Lower lobe of right lung (tissue), 2 donors: ENCODE results near the gene SPTSSB. TPM values are rescaled to one million over a fixed set of nuclear protein-coding genes. Genes with fewer than 3 reads are reported as not detected.

Experiments used
- ATAC-seq, 2 donors: fragments of 200-7000 bp; cut with Tn5 transposase; one replicate each; pipeline ENCODE4 v1.9.1; 2020 to 2022; ENCODE audit warnings: mild to moderate bottlenecking in 2 of 2, moderate library complexity in 2 of 2
- DNase-seq: peaks from one replicate; pipeline ENCODE4 v3.0.0-alpha.2; 2020
- H3K27ac ChIP-seq: fragments of 200-600 bp; one replicate; pipeline ENCODE4 v1.8.0; 2022
- H3K27me3 ChIP-seq: fragments of 200-600 bp; one replicate; pipeline ENCODE4 v1.8.0; 2022; ENCODE audit warnings: low read depth
- H3K36me3 ChIP-seq: fragments of 200-600 bp; one replicate; pipeline ENCODE4 v1.8.0; 2022; ENCODE audit warnings: mild to moderate bottlenecking
- H3K4me1 ChIP-seq: fragments of 200-600 bp; one replicate; pipeline ENCODE4 v1.8.0; 2022
- H3K4me3 ChIP-seq: fragments of 200-600 bp; one replicate; pipeline ENCODE4 v1.8.0; 2022; ENCODE audit warnings: mild to moderate bottlenecking
- H3K9me3 ChIP-seq: fragments of 200-600 bp; one replicate; pipeline ENCODE4 v1.8.0; 2022
- intact Hi-C: fragments of 100-400 bp; cut with DNase I; formaldehyde crosslinking; loops from one replicate; pipeline ENCODE4 v1.11.0; 2022
- total RNA-seq: library from RNA; stranded (reverse); fragmentation: NEBNext Ultra II Directional; extraction: Animal tissue kit (Norgen Biotek cat#: 25700); gene quantifications from one replicate; pipeline ENCODE4 v1.2.1, GENCODE V29; 2021
- TF ChIP-seq, protein P1 (sequence below): fragments of 200-600 bp; IDR thresholded peaks from one replicate; pipeline ENCODE4 v1.8.0; 2022; ENCODE audit warnings: antibody characterized with exemption, mild to moderate bottlenecking
- donor health status: DM: no; HTN: yes; CAD: no; lungs with severe emphysema.

SPTSSB gene
- total RNA-seq, 1 donor from 2014 or later = not detected

DNA sequence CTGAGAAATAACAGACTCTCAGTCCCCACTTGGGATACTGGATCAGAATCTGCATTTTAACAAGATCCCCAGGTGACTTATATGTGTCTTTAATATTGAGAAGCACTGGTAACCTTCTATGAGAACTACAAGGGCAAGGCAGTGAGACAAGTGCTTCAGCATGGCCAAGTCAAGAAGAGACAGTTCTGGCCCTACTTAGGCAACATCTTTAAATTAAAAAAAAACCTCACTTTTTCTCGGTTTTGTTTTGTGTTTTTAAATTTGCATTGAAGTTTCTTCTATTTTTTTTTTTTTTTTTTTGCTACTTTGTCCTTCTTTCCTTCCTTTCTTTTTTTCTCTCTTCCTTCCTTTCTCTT lies 42.5 kb upstream of the SPTSSB start:
- TF ChIP-seq, protein P1, sequence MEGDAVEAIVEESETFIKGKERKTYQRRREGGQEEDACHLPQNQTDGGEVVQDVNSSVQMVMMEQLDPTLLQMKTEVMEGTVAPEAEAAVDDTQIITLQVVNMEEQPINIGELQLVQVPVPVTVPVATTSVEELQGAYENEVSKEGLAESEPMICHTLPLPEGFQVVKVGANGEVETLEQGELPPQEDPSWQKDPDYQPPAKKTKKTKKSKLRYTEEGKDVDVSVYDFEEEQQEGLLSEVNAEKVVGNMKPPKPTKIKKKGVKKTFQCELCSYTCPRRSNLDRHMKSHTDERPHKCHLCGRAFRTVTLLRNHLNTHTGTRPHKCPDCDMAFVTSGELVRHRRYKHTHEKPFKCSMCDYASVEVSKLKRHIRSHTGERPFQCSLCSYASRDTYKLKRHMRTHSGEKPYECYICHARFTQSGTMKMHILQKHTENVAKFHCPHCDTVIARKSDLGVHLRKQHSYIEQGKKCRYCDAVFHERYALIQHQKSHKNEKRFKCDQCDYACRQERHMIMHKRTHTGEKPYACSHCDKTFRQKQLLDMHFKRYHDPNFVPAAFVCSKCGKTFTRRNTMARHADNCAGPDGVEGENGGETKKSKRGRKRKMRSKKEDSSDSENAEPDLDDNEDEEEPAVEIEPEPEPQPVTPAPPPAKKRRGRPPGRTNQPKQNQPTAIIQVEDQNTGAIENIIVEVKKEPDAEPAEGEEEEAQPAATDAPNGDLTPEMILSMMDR = no peak
- no peak overlapping the region for H3K27ac ChIP-seq

DNA sequence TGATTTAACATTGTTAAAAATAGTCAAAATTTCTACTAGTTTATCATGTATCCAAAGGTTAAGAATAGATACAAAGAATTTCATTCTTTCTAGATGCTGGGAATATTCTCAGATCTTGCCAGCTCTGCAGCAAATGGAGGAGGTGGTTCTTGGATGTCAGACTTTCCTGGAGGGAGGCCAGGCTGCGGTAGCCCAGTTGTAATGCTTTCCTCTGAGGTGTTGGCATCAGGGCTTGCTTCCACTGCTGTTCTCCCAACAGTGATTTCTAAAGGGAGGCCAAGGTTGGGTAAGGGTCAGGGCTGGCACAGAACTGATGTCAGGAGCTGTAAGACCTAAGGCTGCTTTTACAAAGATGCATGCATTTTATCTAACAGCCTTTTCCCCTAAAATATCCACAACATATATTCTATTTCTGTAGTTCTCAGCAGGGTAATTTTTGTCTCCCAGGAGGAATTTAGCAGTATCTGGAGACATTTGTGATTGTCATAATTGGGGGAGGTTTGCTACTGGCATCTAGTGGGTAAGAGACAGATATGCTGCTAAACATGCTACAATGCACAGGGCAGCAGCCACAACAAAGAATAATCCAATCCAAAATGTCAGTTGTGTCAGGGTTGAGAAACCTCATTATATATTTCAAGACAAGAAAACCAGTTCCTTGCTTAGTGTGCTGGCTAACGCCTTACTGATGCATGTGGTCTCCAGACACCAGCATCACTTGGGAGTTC lies 42.0 kb upstream of the SPTSSB start:
- H3K4me3 ChIP-seq = no peak overlapping the region
- ATAC-seq (no peak), DNase-seq (no peak)
- intact Hi-C loops = no loop called here
- no peaks in the 10 kb centered on the region for H3K9me3 ChIP-seq
- TF ChIP-seq, protein P1 = no peak
- peaks cover 11% of the 10 kb centered on the region for H3K4me1 ChIP-seq
- no peaks in the 10 kb centered on the region for H3K36me3 ChIP-seq
- H3K27me3 ChIP-seq = no peaks in the 10 kb centered on the region
- no peak overlapping the region for H3K27ac ChIP-seq

More for the DNA sequence above, 42.5 kb upstream of the SPTSSB start:
- Histone ChIP-seq H3K27me3 (no peaks in the 10 kb centered on the region), H3K36me3 (no peaks in the 10 kb centered on the region), H3K4me3 (no peak overlapping the region), H3K9me3 (no peaks in the 10 kb centered on the region), H3K4me1 (peaks cover 11% of the 10 kb centered on the region)
- ATAC-seq (no peak), DNase-seq (no peak)
- intact Hi-C loops = no loop called here

DNA sequence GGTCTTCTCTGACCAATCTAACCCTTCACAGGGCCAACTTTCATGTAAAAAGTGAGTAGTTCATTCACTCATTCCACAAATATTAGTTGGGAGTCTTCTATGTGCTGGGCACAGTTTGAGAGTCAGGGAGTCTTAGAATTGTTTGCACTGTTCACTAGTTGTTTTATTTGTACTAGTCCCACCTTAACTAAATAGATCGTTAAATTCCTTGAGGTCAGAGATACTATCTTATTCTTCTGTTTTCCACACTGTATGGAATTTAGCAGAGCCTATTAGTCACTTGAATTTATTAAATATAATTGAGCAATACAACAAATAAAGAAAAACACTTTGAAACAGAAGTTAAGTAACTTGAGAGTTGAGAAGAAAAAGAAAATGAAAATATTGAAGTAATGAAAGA lies 40.8 kb upstream of the SPTSSB start:
- H3K4me3 ChIP-seq = no peak overlapping the region
- intact Hi-C loops = no loop called here
- H3K4me1 ChIP-seq = peaks cover 11% of the 10 kb centered on the region
- H3K36me3 ChIP-seq = no peaks in the 10 kb centered on the region
- H3K9me3 ChIP-seq = no peaks in the 10 kb centered on the region
- no peak overlapping the region for H3K27ac ChIP-seq
- ATAC-seq (no peak), DNase-seq (no peak)
- no peaks in the 10 kb centered on the region for H3K27me3 ChIP-seq
- TF ChIP-seq, protein P1 = no peak

DNA sequence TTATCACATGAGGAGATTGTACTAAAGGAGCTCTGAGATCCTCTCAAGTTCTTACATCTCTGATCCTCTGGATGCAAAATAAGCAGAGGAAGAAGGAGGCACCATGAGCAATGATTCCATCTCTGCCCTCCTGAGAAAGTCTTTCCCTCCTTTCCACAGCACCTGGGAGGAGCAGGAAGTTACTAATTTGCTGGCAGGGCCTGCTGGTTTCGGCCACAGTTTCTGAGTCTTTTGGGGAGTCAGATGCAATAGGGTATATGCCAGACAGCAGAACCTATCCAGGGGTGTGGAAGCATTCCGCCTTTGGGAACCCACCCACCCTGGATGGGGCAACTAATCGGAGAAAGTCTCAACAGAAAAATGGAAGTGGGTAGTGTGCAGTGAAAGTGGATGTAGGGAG lies 38.5 kb upstream of the SPTSSB start:
- DNase-seq (no peak), ATAC-seq (no peak)
- H3K4me3 ChIP-seq = no peak overlapping the region
- H3K9me3 ChIP-seq = no peaks in the 10 kb centered on the region
- no peaks in the 10 kb centered on the region for H3K27me3 ChIP-seq
- peaks cover under 1% of the 10 kb centered on the region for H3K4me1 ChIP-seq
- H3K36me3 ChIP-seq = no peaks in the 10 kb centered on the region
- TF ChIP-seq, protein P1 = no peak
- no peak overlapping the region for H3K27ac ChIP-seq
- intact Hi-C loops = no loop called here

DNA sequence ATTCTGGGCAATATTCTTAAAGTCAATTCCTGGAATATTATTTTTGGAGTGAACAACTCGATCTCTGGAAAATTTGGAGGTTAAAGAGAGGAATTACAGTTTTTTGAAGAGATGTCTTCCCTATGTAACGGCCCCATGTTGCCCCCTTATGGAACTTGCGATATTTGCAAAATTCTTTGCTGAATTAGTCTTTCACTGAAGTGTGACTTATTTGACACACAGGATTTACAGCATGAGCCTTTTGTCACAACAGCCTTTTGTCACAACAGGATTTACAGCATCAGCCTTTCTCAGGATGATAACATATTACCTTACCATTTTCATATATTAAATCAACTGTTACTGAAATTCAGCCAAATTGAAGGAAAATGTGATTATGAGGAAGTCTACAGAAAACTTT lies 37.8 kb upstream of the SPTSSB start:
- peak; percentile 57 to 68 for ATAC-seq
- TF ChIP-seq, protein P1 = peak; percentile 50
- H3K4me1 ChIP-seq = no peaks in the 10 kb centered on the region
- no peak overlapping the region for H3K4me3 ChIP-seq
- no peaks in the 10 kb centered on the region for H3K27me3 ChIP-seq
- H3K36me3 ChIP-seq = no peaks in the 10 kb centered on the region
- no peaks in the 10 kb centered on the region for H3K9me3 ChIP-seq
- DNase-seq = no peak
- H3K27ac ChIP-seq = no peak overlapping the region
- intact Hi-C loops = no loop called here
